Smooth muscle cell (in vitro differentiated cells): ENCODE results near the gene PARD3B. TPM values are rescaled to one million over a fixed set of nuclear protein-coding genes. Genes with fewer than 3 reads are reported as not detected.

Experiments used
- DNase-seq: peaks from one replicate; lab custom pipeline; 2025; ENCODE audit not compliant: unreplicated experiment; lab: John Stamatoyannopoulos, UW
- H2AFZ ChIP-seq: fragments of 200-600 bp; sonication (generic); 2 replicates; pipeline ENCODE4 v1.6.0; 2016; ENCODE audit warnings: antibody characterized with exemption, low read depth, mild to moderate bottlenecking
- H3F3A ChIP-seq: fragments of 200-600 bp; sonication (generic); 2 replicates; pipeline ENCODE4 v1.6.0; 2017; ENCODE audit warnings: antibody characterized with exemption, low read depth
- H3K27ac ChIP-seq: fragments of 200-600 bp; sonication (generic); 2 replicates; pipeline ENCODE4 v1.5.1; 2016; ENCODE audit warnings: low read depth, mild to moderate bottlenecking
- H3K27me3 ChIP-seq: fragments of 200-600 bp; sonication (generic); 2 replicates; pipeline ENCODE4 v1.6.1; 2016; ENCODE audit warnings: low read depth, mild to moderate bottlenecking
- H3K36me3 ChIP-seq: fragments of 200-600 bp; sonication (generic); 2 replicates; pipeline ENCODE4 v1.5.1; 2016; ENCODE audit warnings: low read depth
- H3K4me1 ChIP-seq: fragments of 200-600 bp; sonication (generic); 2 replicates; pipeline ENCODE4 v1.5.1; 2016; ENCODE audit warnings: low read depth
- H3K4me2 ChIP-seq: fragments of 200-600 bp; sonication (generic); 2 replicates; pipeline ENCODE4 v1.6.0; 2016; ENCODE audit warnings: mild to moderate bottlenecking
- H3K4me3 ChIP-seq: fragments of 200-600 bp; sonication (generic); 2 replicates; pipeline ENCODE4 v1.5.1; 2016; ENCODE audit warnings: mild to moderate bottlenecking
- H3K79me2 ChIP-seq: fragments of 200-600 bp; sonication (generic); 2 replicates; pipeline ENCODE4 v1.6.0; 2016; ENCODE audit warnings: low read depth, mild to moderate bottlenecking
- H3K9ac ChIP-seq: fragments of 200-600 bp; sonication (generic); 2 replicates; pipeline ENCODE4 v1.6.0; 2016; ENCODE audit warnings: low read depth
- H3K9me3 ChIP-seq: fragments of 200-600 bp; sonication (generic); replicated peaks from 2 replicates; pipeline ENCODE4 v1.5.1; 2016; ENCODE audit warnings: low read depth
- H4K20me1 ChIP-seq: fragments of 200-600 bp; sonication (generic); 2 replicates; pipeline ENCODE4 v1.6.0; 2016; ENCODE audit warnings: low read depth
- CTCF ChIP-seq: fragments of 200-600 bp; sonication (generic); IDR thresholded peaks from 2 replicates; pipeline ENCODE4 v1.5.1; 2017; ENCODE audit warnings: borderline replicate concordance, mild to moderate bottlenecking, antibody characterized with exemption; ENCODE audit not compliant: insufficient read depth, poor library complexity, severe bottlenecking
- WGBS: methylation state at CpG from one replicate; pipeline ENCODE4 v1.1.7; 2016; ENCODE audit warnings: low lambda C conversion rate; 5-methylcytosine and 5-hydroxymethylcytosine counted together
- polyA plus RNA-seq: library from polyadenylated mRNA; unstranded; fragments of >200 nt; fragmentation: Nextera tagmentation; extraction: Ambion mirVana; gene quantifications from 2 replicates; pipeline ENCODE4 v1.2.1, GENCODE V29; 2016
- total RNA-seq: library from RNA; depleted of rRNA; stranded (reverse); fragments of >200 nt; gene quantifications from 2 replicates; pipeline ENCODE4 v1.2.3, GENCODE V29; 2014

PARD3B gene
- total and polyA plus RNA-seq, 2 experiments from 2014 or later, result 3.3 to 12.2 TPM

DNA sequence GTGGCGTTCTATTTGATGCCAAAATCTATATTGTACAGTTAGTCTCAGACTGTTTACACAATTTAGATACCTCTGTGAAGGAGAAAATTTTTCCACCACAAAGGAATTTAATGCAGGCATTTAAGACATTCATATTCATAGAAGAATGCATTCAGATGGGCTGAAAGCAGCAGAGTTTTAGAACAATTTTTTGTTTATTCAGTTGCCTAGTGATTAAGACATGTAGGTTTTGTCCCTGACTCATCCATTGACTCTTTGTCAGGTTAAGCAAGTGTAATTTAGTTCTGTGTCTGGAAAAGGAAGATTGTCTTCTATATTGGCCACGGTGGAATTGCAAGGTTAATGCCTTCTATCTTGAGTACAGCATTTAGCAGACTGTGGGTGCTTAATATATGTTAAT is 515.0 kb downstream of the PARD3B start:
- 53% methylated on average over 2 of the region's 2 CpGs for WGBS
- H3K79me2 ChIP-seq, result no peaks in the 10 kb centered on the region
- peak overlapping the region; percentile 67 for H3K9ac ChIP-seq
- TF ChIP-seq CTCF, result no peak
- H3K4me3 ChIP-seq, result no peak overlapping the region
- H3F3A ChIP-seq, result peaks cover 4% of the 10 kb centered on the region
- DNase-seq, result no peak
- H3K4me2 ChIP-seq, result peak overlapping the region; percentile 42
- no peaks in the 10 kb centered on the region for H3K4me1 ChIP-seq
- no peaks in the 10 kb centered on the region for H3K27me3 ChIP-seq
- H3K9me3 ChIP-seq, result no peaks in the 10 kb centered on the region
- H3K36me3 ChIP-seq, result no peaks in the 10 kb centered on the region
- H4K20me1 ChIP-seq, result no peaks in the 10 kb centered on the region
- no peak overlapping the region for H2AFZ ChIP-seq
- H3K27ac ChIP-seq, result peak overlapping the region; percentile 71

GRCh38 chr2:205066081-205066480 is 520.8 kb downstream of the PARD3B start:
- Histone ChIP-seq H3K79me2 (no peaks in the 10 kb centered on the region), H3K4me2 (no peak overlapping the region), H2AFZ (no peak overlapping the region), H3K27me3 (no peaks in the 10 kb centered on the region), H3K4me3 (no peak overlapping the region), H3K9me3 (no peaks in the 10 kb centered on the region), H3K9ac (no peak overlapping the region), H4K20me1 (no peaks in the 10 kb centered on the region), H3K4me1 (no peaks in the 10 kb centered on the region), H3F3A (no peaks in the 10 kb centered on the region), H3K36me3 (no peaks in the 10 kb centered on the region), H3K27ac (no peak overlapping the region)
- no peak for TF ChIP-seq CTCF
- DNase-seq, result no peak
- WGBS, result 48% methylated on average over 5 of the region's 5 CpGs

DNA sequence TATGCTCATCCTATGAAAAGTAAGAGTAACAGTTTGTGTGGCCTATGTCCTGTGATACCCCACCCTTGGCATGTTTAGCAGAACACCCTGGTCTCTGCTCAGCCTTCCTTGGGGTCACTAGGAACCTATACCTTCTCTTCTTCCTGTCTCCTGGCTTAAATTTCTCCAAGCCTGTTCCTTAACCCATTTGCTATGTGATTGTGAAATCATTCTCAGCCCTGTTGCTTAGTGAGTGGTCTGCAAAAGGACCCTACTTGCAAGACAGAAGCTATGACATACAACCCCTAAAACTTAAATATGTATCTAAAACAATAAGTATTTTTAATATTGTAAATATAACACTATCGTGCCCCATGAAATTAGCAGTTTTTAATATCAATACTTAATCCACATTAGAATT is 524.7 kb downstream of the PARD3B start:
- H2AFZ ChIP-seq, result no peak overlapping the region
- no peak for DNase-seq
- H3K4me1 ChIP-seq, result no peaks in the 10 kb centered on the region
- no peak for TF ChIP-seq CTCF
- H3K27me3 ChIP-seq, result no peaks in the 10 kb centered on the region
- no peak overlapping the region for H3K27ac ChIP-seq
- no peaks in the 10 kb centered on the region for H3K79me2 ChIP-seq
- no peaks in the 10 kb centered on the region for H3K36me3 ChIP-seq
- no peaks in the 10 kb centered on the region for H4K20me1 ChIP-seq
- WGBS, result 94% methylated on average over 1 of the region's 1 CpG
- no peak overlapping the region for H3K4me3 ChIP-seq
- H3K9ac ChIP-seq, result no peak overlapping the region
- no peak overlapping the region for H3K4me2 ChIP-seq
- H3K9me3 ChIP-seq, result no peaks in the 10 kb centered on the region
- H3F3A ChIP-seq, result no peaks in the 10 kb centered on the region

GRCh38 chr2:205070889-205071288 is 525.6 kb downstream of the PARD3B start:
- no peak for TF ChIP-seq CTCF
- no peak for DNase-seq
- H3K27ac ChIP-seq, result no peak overlapping the region
- H3K4me1 ChIP-seq, result no peaks in the 10 kb centered on the region
- 100% methylated on average over 1 of the region's 1 CpG for WGBS
- H3F3A ChIP-seq, result no peaks in the 10 kb centered on the region
- H3K9ac ChIP-seq, result no peak overlapping the region
- H3K36me3 ChIP-seq, result no peaks in the 10 kb centered on the region
- no peaks in the 10 kb centered on the region for H3K79me2 ChIP-seq
- no peaks in the 10 kb centered on the region for H3K27me3 ChIP-seq
- no peak overlapping the region for H3K4me2 ChIP-seq
- no peaks in the 10 kb centered on the region for H3K9me3 ChIP-seq
- H2AFZ ChIP-seq, result no peak overlapping the region
- H3K4me3 ChIP-seq, result no peak overlapping the region
- H4K20me1 ChIP-seq, result no peaks in the 10 kb centered on the region
